D721Med (cell line): ENCODE measurements around the gene SNF8.

Experiments
- DNase-seq: peaks from one replicate; pipeline ENCODE4 v3.0.0; 2011; ENCODE audit warnings: low spot score; ENCODE audit not compliant: insufficient read length
- FAIRE-seq: peaks from 2 replicates; lab custom pipeline; 2011; peaks lifted over from hg19 to GRCh38; lab: Jason Lieb, UNC
- TF ChIP-seq, protein P1 (sequence below): IDR thresholded peaks from 2 replicates; pipeline ENCODE4 v1.5.1; 2012; ENCODE audit warnings: mild to moderate bottlenecking, control low read depth; ENCODE audit not compliant: insufficient read depth; ENCODE audit errors: missing control alignments

The SNF8 gene, protein sequence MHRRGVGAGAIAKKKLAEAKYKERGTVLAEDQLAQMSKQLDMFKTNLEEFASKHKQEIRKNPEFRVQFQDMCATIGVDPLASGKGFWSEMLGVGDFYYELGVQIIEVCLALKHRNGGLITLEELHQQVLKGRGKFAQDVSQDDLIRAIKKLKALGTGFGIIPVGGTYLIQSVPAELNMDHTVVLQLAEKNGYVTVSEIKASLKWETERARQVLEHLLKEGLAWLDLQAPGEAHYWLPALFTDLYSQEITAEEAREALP

DNA sequence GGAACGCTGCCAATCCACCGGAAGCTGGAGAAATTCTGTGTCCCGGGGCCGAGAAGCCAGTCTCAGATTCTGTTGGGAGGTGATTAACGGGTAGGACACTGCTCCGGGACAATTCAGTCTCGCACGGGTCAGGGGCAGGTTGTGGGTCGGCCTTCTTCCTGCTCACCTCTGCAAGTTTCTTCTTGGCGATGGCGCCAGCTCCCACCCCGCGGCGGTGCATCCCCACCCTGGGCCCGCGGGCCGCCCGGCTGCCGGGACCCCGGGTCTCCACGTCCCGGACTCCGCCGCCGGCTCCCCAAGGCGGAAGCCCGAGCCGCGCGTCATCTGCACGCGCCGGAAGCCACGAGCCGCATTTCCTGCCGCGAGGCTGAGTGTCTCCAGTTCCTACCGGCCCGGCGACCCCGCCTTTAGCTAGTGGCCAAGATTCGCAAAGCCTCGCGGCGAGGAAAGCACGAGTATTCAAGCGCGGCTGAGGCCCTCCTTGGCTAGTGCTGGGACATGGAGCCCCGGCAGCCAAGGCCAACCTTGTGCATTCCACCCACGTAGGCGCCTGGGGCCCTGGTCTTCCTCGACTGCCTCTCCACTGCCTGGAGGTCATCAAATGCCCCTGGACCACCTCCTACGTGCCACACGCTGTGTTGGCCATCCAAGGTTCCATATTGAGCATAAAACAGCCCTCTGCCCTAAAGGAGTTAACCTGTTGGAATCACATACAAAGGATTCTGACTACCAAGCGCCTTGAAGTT lies at the start of gene SNF8:
Gene SNF8, minus strand, starts transcription at position 328 of the 746 bp plus-strand sequence. Its CDS starts 108 bp downstream, at position 220.
- DNase-seq (peak; percentile 97), FAIRE-seq (no peak)
- TF ChIP-seq, protein P1, sequence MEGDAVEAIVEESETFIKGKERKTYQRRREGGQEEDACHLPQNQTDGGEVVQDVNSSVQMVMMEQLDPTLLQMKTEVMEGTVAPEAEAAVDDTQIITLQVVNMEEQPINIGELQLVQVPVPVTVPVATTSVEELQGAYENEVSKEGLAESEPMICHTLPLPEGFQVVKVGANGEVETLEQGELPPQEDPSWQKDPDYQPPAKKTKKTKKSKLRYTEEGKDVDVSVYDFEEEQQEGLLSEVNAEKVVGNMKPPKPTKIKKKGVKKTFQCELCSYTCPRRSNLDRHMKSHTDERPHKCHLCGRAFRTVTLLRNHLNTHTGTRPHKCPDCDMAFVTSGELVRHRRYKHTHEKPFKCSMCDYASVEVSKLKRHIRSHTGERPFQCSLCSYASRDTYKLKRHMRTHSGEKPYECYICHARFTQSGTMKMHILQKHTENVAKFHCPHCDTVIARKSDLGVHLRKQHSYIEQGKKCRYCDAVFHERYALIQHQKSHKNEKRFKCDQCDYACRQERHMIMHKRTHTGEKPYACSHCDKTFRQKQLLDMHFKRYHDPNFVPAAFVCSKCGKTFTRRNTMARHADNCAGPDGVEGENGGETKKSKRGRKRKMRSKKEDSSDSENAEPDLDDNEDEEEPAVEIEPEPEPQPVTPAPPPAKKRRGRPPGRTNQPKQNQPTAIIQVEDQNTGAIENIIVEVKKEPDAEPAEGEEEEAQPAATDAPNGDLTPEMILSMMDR = no peak

- FAIRE-seq = no peak
- TF ChIP-seq, protein P1 = no peak
- DNase-seq = no peak
Measured at GRCh38 chr17:48993951-48994350, 49.3 kb upstream of the SNF8 start.

DNA sequence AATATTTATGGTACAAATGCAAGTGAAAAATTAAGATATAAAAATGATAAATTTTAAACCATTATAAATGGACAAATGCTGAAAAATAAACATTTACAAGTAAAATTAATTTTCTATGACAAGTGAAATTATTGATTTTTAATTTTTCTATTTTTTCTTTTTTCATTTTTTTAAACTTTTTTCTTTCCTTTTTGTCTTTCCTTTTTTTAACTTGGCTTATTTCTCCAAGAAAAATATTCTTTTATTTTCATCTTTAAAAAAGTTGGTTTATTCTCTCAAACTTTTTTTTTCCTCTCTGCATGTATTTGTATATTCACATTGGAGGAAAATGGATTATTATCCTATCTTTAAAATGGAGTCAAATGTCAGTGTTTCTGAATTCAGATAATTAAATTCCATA lies 48.7 kb upstream of the SNF8 start:
- TF ChIP-seq, protein P1 = no peak
- DNase-seq (no peak), FAIRE-seq (no peak)

DNA sequence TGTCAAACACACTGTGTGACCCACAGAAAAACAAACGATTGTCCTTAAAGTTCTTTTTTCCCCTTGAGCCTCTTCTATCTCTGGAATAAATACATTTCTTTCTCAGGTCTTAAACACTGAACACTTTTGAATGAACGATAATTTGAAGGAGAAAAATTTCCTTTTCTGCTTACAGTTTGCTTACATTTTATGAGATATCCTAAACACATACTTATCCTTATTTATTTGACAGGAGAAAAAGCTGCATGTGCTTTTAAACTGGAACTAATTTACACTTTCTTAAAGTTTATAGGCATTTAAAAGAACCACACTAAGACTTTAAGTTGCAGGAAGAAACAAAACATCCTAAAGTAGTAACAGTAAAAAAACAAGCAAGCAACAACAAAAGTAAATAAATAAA lies 47.8 kb upstream of the SNF8 start:
- no peak for FAIRE-seq
- DNase-seq = no peak
- TF ChIP-seq, protein P1 = no peak

- TF ChIP-seq, protein P1 = no peak
- DNase-seq (no peak), FAIRE-seq (no peak)
Measured at GRCh38 chr17:48990882-48991357, 46.3 kb upstream of the SNF8 start.

DNA sequence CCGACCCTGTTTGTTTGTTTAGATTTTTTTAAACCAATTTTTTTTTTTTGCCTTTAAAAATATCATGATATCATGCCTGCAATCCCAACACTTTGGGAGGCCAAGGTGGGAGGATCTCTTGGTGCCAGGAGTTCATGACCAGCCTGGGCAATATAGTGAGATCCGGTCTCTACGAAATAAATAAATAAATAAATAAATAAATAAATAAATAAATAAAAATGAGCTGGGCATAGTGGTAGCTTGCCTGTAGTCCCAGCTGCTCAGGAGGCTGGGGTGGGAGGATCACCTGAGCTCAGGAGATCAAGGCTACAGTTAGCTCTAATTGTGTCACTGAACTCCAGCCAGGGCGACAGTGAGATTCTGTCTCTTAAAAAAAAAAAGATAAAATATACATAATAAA lies 44.5 kb upstream of the SNF8 start:
- no peak for DNase-seq
- no peak for FAIRE-seq
- TF ChIP-seq, protein P1 = no peak
